HFFc6 (cell line): ENCODE results near the gene CER1. TPM values are rescaled to one million over a fixed set of nuclear protein-coding genes. Genes with fewer than 3 reads are reported as not detected.

Source experiments
- DNase-seq: peaks from one replicate; pipeline ENCODE4 v3.0.0-alpha.2; 2018
- H3K27ac Mint-ChIP-seq: 2 replicates; pipeline ENCODE4 v1.8.0; 2020; ENCODE audit warnings: mild to moderate bottlenecking, mixed read lengths
- H3K27me3 Mint-ChIP-seq: 2 replicates; pipeline ENCODE4 v1.8.0; 2021; ENCODE audit warnings: mild to moderate bottlenecking, moderate library complexity, mixed read lengths; ENCODE audit not compliant: insufficient read depth
- H3K36me3 Mint-ChIP-seq: 2 replicates; pipeline ENCODE4 v1.8.0; 2021; ENCODE audit warnings: low read depth, mixed read lengths
- H3K4me1 Mint-ChIP-seq: 2 replicates; pipeline ENCODE4 v1.8.0; 2020; ENCODE audit warnings: low read depth, mixed read lengths
- H3K4me3 Mint-ChIP-seq: 2 replicates; pipeline ENCODE4 v1.8.0; 2020; ENCODE audit warnings: mild to moderate bottlenecking, moderate library complexity, mixed read lengths
- H3K9me3 Mint-ChIP-seq: 2 replicates; pipeline ENCODE4 v1.8.0; 2020; ENCODE audit warnings: mild to moderate bottlenecking, mixed read lengths
- CTCF ChIP-seq: fragments of 200-600 bp; sonication (generic); IDR thresholded peaks from 2 replicates; pipeline ENCODE4 v1.5.0; 2021; ENCODE audit warnings: antibody characterized with exemption, mild to moderate bottlenecking
- total RNA-seq, 6 experiments: library from RNA; stranded (reverse); fragmentation: NEBNext Ultra II Directional; extraction: Animal tissue kit (Norgen Biotek cat#: 25700); gene quantifications; 2 replicates in 1 of 6; 3 replicates in 5 of 6; pipeline ENCODE4 v1.2.3, GENCODE V29; 2021

The CER1 gene
- total RNA-seq, 6 experiments from 2014 or later: not detected

GRCh38 chr9:14715102-14715501 lies 7.4 kb downstream of the CER1 start:
- no peak overlapping the region for H3K4me3 Mint-ChIP-seq
- no peak for DNase-seq
- peaks cover 7% of the 10 kb centered on the region for H3K27me3 Mint-ChIP-seq
- H3K27ac Mint-ChIP-seq: no peak overlapping the region
- H3K9me3 Mint-ChIP-seq: no peaks in the 10 kb centered on the region
- no peaks in the 10 kb centered on the region for H3K36me3 Mint-ChIP-seq
- peaks cover 12% of the 10 kb centered on the region; the same call in 1 of the 2 replicates for H3K4me1 Mint-ChIP-seq
- no peak for TF ChIP-seq CTCF

DNA sequence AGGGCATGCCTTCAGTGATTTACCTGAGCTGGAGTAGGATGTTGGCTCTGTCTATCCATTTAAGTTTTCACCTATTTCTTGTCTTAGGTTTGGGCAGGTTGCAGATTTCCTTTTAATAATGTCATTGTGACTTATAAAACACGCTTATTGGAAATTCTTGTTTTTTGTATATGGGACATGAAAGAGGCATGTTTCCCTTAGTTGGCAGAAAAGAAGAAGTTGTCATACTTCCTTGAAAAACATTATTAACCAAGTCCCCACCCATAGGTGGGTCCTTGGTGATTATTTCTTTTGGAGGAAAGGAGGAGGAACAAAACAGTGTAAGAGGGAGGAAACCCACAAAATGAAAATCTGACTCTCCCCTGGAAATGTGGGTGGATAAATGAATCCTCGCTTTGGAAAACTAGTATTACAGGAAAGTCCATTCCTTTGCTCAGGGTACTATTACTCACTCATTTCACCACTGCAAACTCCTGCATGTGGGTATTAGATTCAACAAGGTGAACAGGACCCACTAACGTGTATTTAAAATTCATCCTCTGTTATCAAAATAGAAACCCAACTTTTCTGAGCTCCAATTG lies 9.3 kb downstream of the CER1 start:
- Mint-ChIP-seq H3K4me1 (peaks cover 12% of the 10 kb centered on the region; the same call in 1 of the 2 replicates), H3K36me3 (no peaks in the 10 kb centered on the region)
- no peak for DNase-seq

DNA sequence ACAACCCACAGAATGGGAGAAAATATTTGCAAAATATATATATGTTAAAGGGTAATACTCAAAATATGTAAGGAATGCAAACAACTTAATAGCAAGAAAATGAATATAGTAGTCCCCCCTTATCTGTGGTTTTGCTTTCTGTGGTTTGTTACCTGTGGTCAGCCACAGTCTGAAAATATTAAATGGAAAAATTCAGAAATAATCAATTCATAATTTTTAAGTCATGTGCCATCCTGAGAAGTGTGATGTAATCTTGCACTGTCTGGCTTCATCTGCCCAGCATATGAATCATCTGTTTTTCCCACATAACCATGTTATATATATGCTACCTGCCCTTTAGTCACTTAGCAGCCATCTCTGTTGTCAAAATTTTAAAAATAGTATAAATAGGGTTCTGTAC lies 11.7 kb downstream of the CER1 start:
- H3K27me3 Mint-ChIP-seq: peaks cover 4% of the 10 kb centered on the region; the same call in 1 of the 2 replicates
- H3K4me3 Mint-ChIP-seq: no peak overlapping the region
- TF ChIP-seq CTCF: no peak
- H3K36me3 Mint-ChIP-seq: no peaks in the 10 kb centered on the region
- peaks cover 5% of the 10 kb centered on the region; the same call in 1 of the 2 replicates for H3K9me3 Mint-ChIP-seq
- peaks cover 12% of the 10 kb centered on the region; the same call in 1 of the 2 replicates for H3K4me1 Mint-ChIP-seq
- H3K27ac Mint-ChIP-seq: no peak overlapping the region
- no peak for DNase-seq

More for the DNA sequence above, 9.3 kb downstream of the CER1 start:
- H3K27ac Mint-ChIP-seq: no peak overlapping the region
- H3K9me3 Mint-ChIP-seq: no peaks in the 10 kb centered on the region; the same call in 1 of the 2 replicates
- H3K4me3 Mint-ChIP-seq: no peak overlapping the region
- no peak for TF ChIP-seq CTCF
- H3K27me3 Mint-ChIP-seq: peaks cover 4% of the 10 kb centered on the region; the same call in 1 of the 2 replicates

GRCh38 chr9:14706530-14707140 lies 15.9 kb downstream of the CER1 start:
- H3K4me1 Mint-ChIP-seq: peaks cover 12% of the 10 kb centered on the region; the same call in 1 of the 2 replicates
- TF ChIP-seq CTCF: no peak
- H3K27me3 Mint-ChIP-seq: peaks cover 4% of the 10 kb centered on the region
- DNase-seq: no peak
- peaks cover 17% of the 10 kb centered on the region for H3K9me3 Mint-ChIP-seq
- H3K4me3 Mint-ChIP-seq: no peak overlapping the region
- no peak overlapping the region for H3K27ac Mint-ChIP-seq
- H3K36me3 Mint-ChIP-seq: peaks cover 5% of the 10 kb centered on the region

DNA sequence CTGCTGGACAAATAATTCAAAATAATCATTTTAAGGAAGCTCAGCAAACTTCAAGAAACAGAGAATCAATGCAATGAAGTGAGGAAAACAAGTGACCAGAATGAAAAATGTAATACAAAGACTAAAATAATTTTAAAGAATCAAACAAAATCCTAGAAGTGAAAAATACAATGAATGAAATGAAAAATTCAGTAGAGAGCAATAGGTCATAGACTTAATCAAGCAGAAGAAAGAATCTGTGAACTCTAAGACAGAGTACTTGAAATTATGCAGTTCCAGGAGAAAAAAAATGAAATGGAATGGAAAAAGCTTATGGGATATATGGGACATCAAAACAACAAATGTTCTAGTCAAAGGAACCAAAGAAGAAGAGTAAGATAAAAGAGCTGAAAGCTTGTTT lies 17.5 kb downstream of the CER1 start:
- Mint-ChIP-seq H3K27me3 (peaks cover 2% of the 10 kb centered on the region), H3K9me3 (peaks cover 17% of the 10 kb centered on the region), H3K4me3 (no peak overlapping the region), H3K27ac (no peak overlapping the region), H3K4me1 (no peaks in the 10 kb centered on the region), H3K36me3 (peaks cover 5% of the 10 kb centered on the region)
- TF ChIP-seq CTCF: no peak
- DNase-seq: no peak
